T-helper 17 cell (primary cell): ENCODE results near the gene PMEPA1. TPM values are rescaled to one million over a fixed set of nuclear protein-coding genes. Genes with fewer than 3 reads are reported as not detected.
A peak's percentile ranks its signal among the peaks of the same experiment; 100 is the strongest.

Experiments
- ATAC-seq: fragments of 150-1000 bp; cut with Tn5 transposase; 2 replicates; pipeline ENCODE4 v1.10.0; 2021; ENCODE audit warnings: mild to moderate bottlenecking, moderate library complexity
- DNase-seq, 3 donors: peaks; one replicate each; pipeline versions ENCODE4 v3.0.0 to v3.0.0-alpha.2; 2020 to 2021
- H3K9me3 ChIP-seq: one replicate; pipeline ENCODE4 v1.7.0; 2013; ENCODE audit warnings: low read length, mild to moderate bottlenecking; ENCODE audit not compliant: control insufficient read depth, poor library complexity, severe bottlenecking
- H3K27ac Mint-ChIP-seq: one replicate; pipeline ENCODE4 v1.8.0; 2022; ENCODE audit warnings: mild to moderate bottlenecking, moderate library complexity, mixed read lengths
- H3K27me3 Mint-ChIP-seq: one replicate; pipeline ENCODE4 v1.8.0; 2022; ENCODE audit warnings: mixed read lengths
- H3K36me3 Mint-ChIP-seq: one replicate; pipeline ENCODE4 v1.8.0; 2022; ENCODE audit warnings: low read depth, mixed read lengths
- H3K4me1 Mint-ChIP-seq: one replicate; pipeline ENCODE4 v1.8.0; 2022; ENCODE audit warnings: mild to moderate bottlenecking, mixed read lengths
- H3K4me3 Mint-ChIP-seq: one replicate; pipeline ENCODE4 v1.8.0; 2022; ENCODE audit warnings: mild to moderate bottlenecking, moderate library complexity, mixed read lengths
- total RNA-seq, 4 donors: library from RNA in 2 of 4; stranded (reverse) in 2 of 4; gene quantifications; one replicate each; pipeline ENCODE4 v1.2.3 and lab custom pipeline; 2022 to 2026

The PMEPA1 gene
- 1 to 10 TPM; 4.5 to 5.8 TPM for total RNA-seq
- 5.1 to 39.7 reads per million in 2 donors for total RNA-seq (lab: John Stamatoyannopoulos, UW)

DNA sequence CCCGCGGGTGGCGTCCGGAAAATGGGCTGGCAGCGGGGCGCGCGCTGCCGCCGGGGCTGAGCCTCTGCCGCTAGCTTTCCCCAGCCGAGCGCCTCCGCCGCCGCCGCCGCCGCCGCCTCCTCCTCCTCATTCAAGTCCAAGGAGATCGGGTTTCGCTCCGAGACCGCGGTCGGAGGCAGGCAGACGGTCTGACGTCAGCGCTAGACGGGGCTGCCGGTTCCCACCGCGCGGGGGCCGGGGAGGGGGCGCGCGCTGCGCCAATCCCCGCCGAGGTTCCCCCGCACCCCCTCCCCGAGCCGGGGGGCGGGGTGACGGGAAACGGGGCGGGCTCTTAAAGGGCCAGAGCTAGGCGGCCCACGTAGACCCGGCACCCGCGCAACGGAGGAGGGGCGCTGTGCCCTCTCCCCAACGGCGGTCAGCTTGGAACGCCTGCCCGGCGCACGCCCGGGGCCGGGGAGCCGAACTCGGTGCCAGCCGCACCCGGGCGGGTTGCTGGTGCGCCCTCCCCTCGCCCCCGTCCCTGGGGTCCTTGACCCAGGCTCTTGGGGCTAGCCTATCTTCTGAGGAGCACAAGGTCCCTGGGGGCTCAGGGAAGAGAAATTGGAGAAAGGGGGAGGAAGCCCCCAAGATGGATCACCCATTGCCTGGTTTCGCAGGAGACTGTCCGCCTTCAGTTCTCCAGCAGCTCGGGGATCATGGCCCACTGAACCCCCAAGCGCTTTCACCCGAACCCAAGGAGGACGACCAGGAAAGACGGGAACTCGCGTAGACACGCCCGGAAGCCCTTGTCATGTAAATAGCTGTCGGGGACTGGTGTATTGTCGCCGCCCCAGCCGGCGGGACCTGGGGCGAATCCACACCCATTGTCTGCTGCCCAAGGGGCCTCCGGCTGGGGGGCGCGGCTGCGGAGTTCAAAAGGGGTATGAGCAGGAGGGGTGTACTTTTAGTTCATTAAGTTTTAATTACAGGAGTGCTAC, at the start of gene PMEPA1:
Gene PMEPA1 (minus strand): TSS at position 193 of the 977 bp plus-strand sequence. CDS start 433 bp downstream, outside the sequence.
- DNase-seq (peak; percentile 86 to 92 (median 91)), ATAC-seq (peak; percentile 91)
- H3K27ac Mint-ChIP-seq = peak within 1 kb of the TSS; percentile 95
- H3K9me3 ChIP-seq = no peaks in the 10 kb centered on the region
- no peaks in the 10 kb centered on the region for H3K36me3 Mint-ChIP-seq
- H3K4me1 Mint-ChIP-seq = peaks cover 20% of the 10 kb centered on the region
- H3K4me3 Mint-ChIP-seq = peak within 1 kb of the TSS; percentile 95
- H3K27me3 Mint-ChIP-seq = peaks cover 7% of the 10 kb centered on the region

GRCh38 chr20:57757767-57758166, 48.0 kb upstream of the PMEPA1 start:
- Mint-ChIP-seq H3K27ac (no peak overlapping the region), H3K36me3 (peaks cover 8% of the 10 kb centered on the region), H3K27me3 (peaks cover 38% of the 10 kb centered on the region), H3K4me1 (no peaks in the 10 kb centered on the region), H3K4me3 (no peak overlapping the region)
- DNase-seq = no peak
- ATAC-seq = no peak
- H3K9me3 ChIP-seq = no peaks in the 10 kb centered on the region

GRCh38 chr20:57756921-57757320, 47.1 kb upstream of the PMEPA1 start:
- Mint-ChIP-seq H3K36me3 (peaks cover 6% of the 10 kb centered on the region), H3K4me1 (no peaks in the 10 kb centered on the region), H3K4me3 (no peak overlapping the region), H3K27ac (no peak overlapping the region), H3K27me3 (peaks cover 30% of the 10 kb centered on the region)
- ATAC-seq = no peak
- H3K9me3 ChIP-seq = no peaks in the 10 kb centered on the region
- DNase-seq = no peak

GRCh38 chr20:57756213-57756612, 46.4 kb upstream of the PMEPA1 start:
- no peak for DNase-seq
- peaks cover 6% of the 10 kb centered on the region for H3K36me3 Mint-ChIP-seq
- H3K27me3 Mint-ChIP-seq = peaks cover 24% of the 10 kb centered on the region
- H3K27ac Mint-ChIP-seq = no peak overlapping the region
- no peak overlapping the region for H3K4me3 Mint-ChIP-seq
- H3K4me1 Mint-ChIP-seq = no peaks in the 10 kb centered on the region
- no peaks in the 10 kb centered on the region for H3K9me3 ChIP-seq
- no peak for ATAC-seq

GRCh38 chr20:57755609-57756008, 45.8 kb upstream of the PMEPA1 start:
- no peak overlapping the region for H3K27ac Mint-ChIP-seq
- no peak for ATAC-seq
- peaks cover 6% of the 10 kb centered on the region for H3K36me3 Mint-ChIP-seq

DNA sequence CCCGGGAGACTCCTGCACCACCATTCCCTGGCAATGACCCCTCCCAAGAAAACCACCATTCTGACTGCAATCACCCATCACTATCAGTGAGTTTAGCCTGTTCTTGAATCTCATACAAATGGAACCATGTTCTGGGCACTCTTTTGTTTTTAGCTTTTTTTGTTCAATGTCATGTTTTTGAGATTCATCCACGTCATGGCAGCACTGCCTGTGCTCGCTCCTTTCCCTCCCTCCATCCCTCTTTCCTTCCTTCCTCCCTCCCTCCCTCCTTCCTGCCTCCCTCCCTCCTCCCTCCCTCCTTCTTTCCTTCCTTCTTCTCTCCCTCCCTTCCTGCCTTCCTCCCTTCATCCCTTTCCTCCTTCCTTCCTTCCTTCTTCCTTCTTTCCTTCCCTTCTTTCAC, 44.4 kb upstream of the PMEPA1 start:
- no peak overlapping the region for H3K4me3 Mint-ChIP-seq
- peaks cover 2% of the 10 kb centered on the region for H3K36me3 Mint-ChIP-seq
- no peak overlapping the region for H3K27ac Mint-ChIP-seq
- no peaks in the 10 kb centered on the region for H3K4me1 Mint-ChIP-seq
- peaks cover 25% of the 10 kb centered on the region for H3K27me3 Mint-ChIP-seq
- no peak for DNase-seq
- no peaks in the 10 kb centered on the region for H3K9me3 ChIP-seq
- no peak for ATAC-seq

More at GRCh38 chr20:57755609-57756008, 45.8 kb upstream of the PMEPA1 start:
- no peaks in the 10 kb centered on the region for H3K9me3 ChIP-seq
- no peak for DNase-seq
- Mint-ChIP-seq H3K4me3 (no peak overlapping the region), H3K27me3 (peaks cover 24% of the 10 kb centered on the region), H3K4me1 (no peaks in the 10 kb centered on the region)

GRCh38 chr20:57753332-57754164, 43.7 kb upstream of the PMEPA1 start:
- ATAC-seq = no peak
- H3K27me3 Mint-ChIP-seq = peaks cover 32% of the 10 kb centered on the region
- DNase-seq = no peak
- H3K27ac Mint-ChIP-seq = no peak overlapping the region
- H3K36me3 Mint-ChIP-seq = peaks cover 2% of the 10 kb centered on the region
- peaks cover 4% of the 10 kb centered on the region for H3K4me1 Mint-ChIP-seq
- no peak overlapping the region for H3K4me3 Mint-ChIP-seq
- H3K9me3 ChIP-seq = no peaks in the 10 kb centered on the region

GRCh38 chr20:57751411-57751810, 41.6 kb upstream of the PMEPA1 start:
- H3K9me3 ChIP-seq = no peaks in the 10 kb centered on the region
- Mint-ChIP-seq H3K4me3 (no peak overlapping the region), H3K27ac (no peak overlapping the region), H3K4me1 (peaks cover 7% of the 10 kb centered on the region), H3K36me3 (peaks cover 2% of the 10 kb centered on the region), H3K27me3 (peaks cover 49% of the 10 kb centered on the region)
- ATAC-seq (no peak), DNase-seq (no peak)

GRCh38 chr20:57749869-57750268, 40.1 kb upstream of the PMEPA1 start:
- ATAC-seq (no peak), DNase-seq (no peak)
- Mint-ChIP-seq H3K27me3 (peaks cover 45% of the 10 kb centered on the region), H3K36me3 (peaks cover 2% of the 10 kb centered on the region), H3K4me3 (no peak overlapping the region), H3K27ac (no peak overlapping the region), H3K4me1 (peaks cover 7% of the 10 kb centered on the region)
- H3K9me3 ChIP-seq = no peaks in the 10 kb centered on the region

GRCh38 chr20:57749131-57749690, 39.4 kb upstream of the PMEPA1 start:
- ATAC-seq (no peak), DNase-seq (no peak)
- peak overlapping the region; percentile 81 for H3K4me3 Mint-ChIP-seq
- H3K27me3 Mint-ChIP-seq = peaks cover 38% of the 10 kb centered on the region
- H3K36me3 Mint-ChIP-seq = no peaks in the 10 kb centered on the region
- H3K4me1 Mint-ChIP-seq = peaks cover 7% of the 10 kb centered on the region
- H3K9me3 ChIP-seq = no peaks in the 10 kb centered on the region
- H3K27ac Mint-ChIP-seq = peak overlapping the region; percentile 61

GRCh38 chr20:57748601-57749130, 38.9 kb upstream of the PMEPA1 start:
- Mint-ChIP-seq H3K36me3 (no peaks in the 10 kb centered on the region), H3K27me3 (peaks cover 35% of the 10 kb centered on the region), H3K27ac (peak overlapping the region; percentile 61), H3K4me1 (peaks cover 7% of the 10 kb centered on the region), H3K4me3 (peak overlapping the region; percentile 81)
- no peaks in the 10 kb centered on the region for H3K9me3 ChIP-seq
- peak; percentile 75 for ATAC-seq
- peak in 2 of 3 donors; percentile 16 to 43 for DNase-seq

DNA sequence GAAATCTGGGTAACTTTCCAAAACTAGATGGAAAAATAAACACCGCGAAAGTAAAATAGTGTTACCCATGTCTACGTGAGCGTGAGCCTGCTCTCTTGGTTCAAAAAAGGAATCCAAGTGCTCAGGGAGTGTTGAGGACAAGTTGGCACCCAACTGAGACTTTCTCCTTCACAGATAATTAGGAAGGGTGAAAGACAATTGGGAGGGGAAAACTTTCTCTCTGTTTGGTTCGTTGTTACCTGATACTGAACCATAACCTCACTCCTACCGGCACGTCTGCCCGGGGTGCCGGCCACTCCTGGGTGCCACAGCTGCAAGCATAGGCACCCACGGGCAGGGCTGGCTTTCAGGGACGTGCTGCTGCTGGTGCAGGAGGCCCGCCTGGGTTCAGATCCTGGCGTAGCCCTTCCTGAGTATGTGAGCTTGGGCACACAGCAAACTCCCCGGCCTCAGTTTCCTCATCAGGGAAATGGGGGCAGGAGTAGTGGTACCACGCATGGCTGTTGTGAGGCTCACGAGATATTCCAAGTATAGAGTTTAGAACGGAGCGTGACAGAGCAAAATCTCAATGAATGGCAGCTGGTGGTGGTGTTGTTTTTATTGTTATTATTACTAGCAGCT, 38.2 kb upstream of the PMEPA1 start:
- peak overlapping the region; percentile 61 for H3K27ac Mint-ChIP-seq
- H3K4me3 Mint-ChIP-seq = no peak overlapping the region
- H3K4me1 Mint-ChIP-seq = peaks cover 7% of the 10 kb centered on the region
- H3K36me3 Mint-ChIP-seq = no peaks in the 10 kb centered on the region
- peaks cover 32% of the 10 kb centered on the region for H3K27me3 Mint-ChIP-seq
- no peaks in the 10 kb centered on the region for H3K9me3 ChIP-seq
- DNase-seq = no peak
- no peak for ATAC-seq
